Lower lobe of right lung (tissue), 2 donors: ENCODE data around the gene THBS1. TPM values are rescaled to one million over a fixed set of nuclear protein-coding genes. Genes with fewer than 3 reads are reported as not detected.

Experiments
- ATAC-seq, 2 donors: fragments of 200-7000 bp; cut with Tn5 transposase; one replicate each; pipeline ENCODE4 v1.9.1; 2020 to 2022; ENCODE audit warnings: mild to moderate bottlenecking in 2 of 2, moderate library complexity in 2 of 2
- DNase-seq: peaks from one replicate; pipeline ENCODE4 v3.0.0-alpha.2; 2020
- H3K27ac ChIP-seq: fragments of 200-600 bp; one replicate; pipeline ENCODE4 v1.8.0; 2022
- H3K27me3 ChIP-seq: fragments of 200-600 bp; one replicate; pipeline ENCODE4 v1.8.0; 2022; ENCODE audit warnings: low read depth
- H3K36me3 ChIP-seq: fragments of 200-600 bp; one replicate; pipeline ENCODE4 v1.8.0; 2022; ENCODE audit warnings: mild to moderate bottlenecking
- H3K4me1 ChIP-seq: fragments of 200-600 bp; one replicate; pipeline ENCODE4 v1.8.0; 2022
- H3K4me3 ChIP-seq: fragments of 200-600 bp; one replicate; pipeline ENCODE4 v1.8.0; 2022; ENCODE audit warnings: mild to moderate bottlenecking
- H3K9me3 ChIP-seq: fragments of 200-600 bp; one replicate; pipeline ENCODE4 v1.8.0; 2022
- CTCF ChIP-seq: fragments of 200-600 bp; IDR thresholded peaks from one replicate; pipeline ENCODE4 v1.8.0; 2022; ENCODE audit warnings: antibody characterized with exemption, mild to moderate bottlenecking
- intact Hi-C: fragments of 100-400 bp; cut with DNase I; formaldehyde crosslinking; loops from one replicate; pipeline ENCODE4 v1.11.0; 2022
- total RNA-seq: library from RNA; stranded (reverse); fragmentation: NEBNext Ultra II Directional; extraction: Animal tissue kit (Norgen Biotek cat#: 25700); gene quantifications from one replicate; pipeline ENCODE4 v1.2.1, GENCODE V29; 2021
- donor health status: DM: no; HTN: yes; CAD: no; lungs with severe emphysema.

THBS1 gene
- total RNA-seq, 1 donor from 2014 or later: 226 TPM

GRCh38 chr15:39644136-39644535 is 63.3 kb downstream of the THBS1 start:
- no peaks in the 10 kb centered on the region for H3K36me3 ChIP-seq
- no peak for ATAC-seq

GRCh38 chr15:39645138-39645975 is 64.5 kb downstream of the THBS1 start:
- no peaks in the 10 kb centered on the region for H3K36me3 ChIP-seq
- TF ChIP-seq CTCF: no peak
- intact Hi-C loops: no loop called here
- no peak overlapping the region for H3K4me3 ChIP-seq
- H3K27me3 ChIP-seq: no peaks in the 10 kb centered on the region
- H3K9me3 ChIP-seq: no peaks in the 10 kb centered on the region
- DNase-seq (no peak), ATAC-seq (no peak)
- H3K27ac ChIP-seq: no peak overlapping the region
- no peaks in the 10 kb centered on the region for H3K4me1 ChIP-seq

More at GRCh38 chr15:39644136-39644535, 63.3 kb downstream of the THBS1 start:
- H3K27me3 ChIP-seq: no peaks in the 10 kb centered on the region
- H3K4me1 ChIP-seq: no peaks in the 10 kb centered on the region
- H3K4me3 ChIP-seq: no peak overlapping the region
- no peaks in the 10 kb centered on the region for H3K9me3 ChIP-seq
- TF ChIP-seq CTCF: no peak
- H3K27ac ChIP-seq: no peak overlapping the region
- intact Hi-C loops: no loop called here
- no peak for DNase-seq

GRCh38 chr15:39645976-39646257 is 65.0 kb downstream of the THBS1 start:
- no peak for TF ChIP-seq CTCF
- DNase-seq: no peak
- intact Hi-C loops: no loop called here
- H3K36me3 ChIP-seq: no peaks in the 10 kb centered on the region
- ATAC-seq: no peak
- no peak overlapping the region for H3K27ac ChIP-seq
- no peak overlapping the region for H3K4me3 ChIP-seq
- H3K4me1 ChIP-seq: no peaks in the 10 kb centered on the region
- H3K9me3 ChIP-seq: no peaks in the 10 kb centered on the region
- H3K27me3 ChIP-seq: no peaks in the 10 kb centered on the region

- Histone ChIP-seq H3K9me3 (no peaks in the 10 kb centered on the region), H3K4me3 (no peak overlapping the region), H3K27ac (no peak overlapping the region), H3K4me1 (no peaks in the 10 kb centered on the region), H3K36me3 (no peaks in the 10 kb centered on the region), H3K27me3 (no peaks in the 10 kb centered on the region)
- intact Hi-C loops: no loop called here
- DNase-seq (no peak), ATAC-seq (no peak)
- TF ChIP-seq CTCF: no peak
These were observed 65.5 kb downstream of the THBS1 start for GRCh38 chr15:39646425-39646824.

Other genes starting within 250 kb of the THBS1 start
- gene FSIP1, start 201.8 kb downstream of the THBS1 start, total RNA-seq: 2.0 TPM